ENCODE measurements around the gene PCED1B.
A peak's percentile ranks its signal among the peaks of the same experiment; 100 is the strongest.

PCED1B gene

GRCh38 chr12:47067771-47068431 lies 11.5 kb upstream of the PCED1B start:
- DNase-seq (ENCODE audit: low read depth) = no peak

DNA sequence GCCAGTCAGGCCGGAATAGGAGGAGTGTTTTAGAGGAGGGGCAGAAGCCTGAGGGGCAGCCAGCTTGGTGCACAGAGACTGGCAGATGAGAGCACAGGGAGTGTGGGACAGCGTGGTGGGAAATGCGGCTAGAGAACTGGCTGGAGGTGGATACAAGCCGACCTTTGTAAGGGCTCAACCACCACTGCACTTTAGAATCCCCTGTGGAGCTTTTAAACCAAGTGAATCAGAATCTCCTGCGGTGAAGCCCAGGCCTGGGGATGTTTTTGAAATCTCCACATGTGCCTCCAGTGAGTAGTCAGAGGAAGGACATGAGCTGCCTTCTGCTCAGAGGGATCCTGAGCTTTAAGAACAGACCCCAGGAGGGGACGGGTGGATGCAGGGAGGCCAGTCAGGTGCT lies 10.9 kb upstream of the PCED1B start:
- DNase-seq (ENCODE audit: low read depth) = no peak

DNA sequence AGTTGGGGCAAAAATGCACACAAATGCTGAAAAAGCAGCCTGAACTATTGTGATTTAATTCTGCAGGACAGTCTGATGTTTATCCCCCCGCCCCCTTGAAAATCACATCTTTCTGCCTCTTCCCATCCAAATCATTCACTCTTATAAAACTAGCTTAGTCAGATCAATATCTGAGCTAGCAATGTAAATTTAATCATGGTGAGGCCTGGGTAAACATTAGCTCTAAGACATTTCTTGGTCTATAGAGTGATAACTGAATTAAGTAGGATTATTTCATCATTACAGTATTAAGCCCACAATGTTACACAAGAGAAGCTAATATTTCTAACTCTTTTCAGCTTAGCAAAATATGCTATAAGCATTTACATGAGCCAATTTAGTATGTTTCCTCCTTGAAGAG lies 9.1 kb upstream of the PCED1B start:
- DNase-seq (ENCODE audit: low read depth) = no peak

GRCh38 chr12:47071241-47071852 lies 8.1 kb upstream of the PCED1B start:
- DNase-seq (ENCODE audit: low read depth) = no peak

GRCh38 chr12:47073951-47074350 lies 5.5 kb upstream of the PCED1B start:
- no peak for DNase-seq (ENCODE audit: low read depth)

DNA sequence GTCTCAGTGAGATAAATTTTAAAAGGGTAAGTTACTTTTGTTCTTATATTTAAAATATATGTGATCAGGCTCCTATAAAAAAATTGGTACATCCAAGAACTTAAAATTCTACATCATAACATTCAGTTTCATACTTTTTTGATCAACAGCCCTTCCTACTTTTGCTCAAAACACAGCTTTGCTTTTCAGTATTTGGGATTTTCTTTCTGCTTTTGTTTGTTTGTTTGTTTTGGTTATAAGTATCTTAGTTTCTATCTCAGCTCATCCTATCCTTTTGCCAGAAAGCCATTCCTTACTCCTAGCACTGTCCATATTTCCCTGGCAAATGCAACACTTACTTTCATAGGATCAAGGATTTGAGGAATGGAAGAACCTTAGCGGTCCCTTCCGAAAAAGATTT lies 4.7 kb upstream of the PCED1B start:
- no peak for DNase-seq (ENCODE audit: low read depth)

- DNase-seq (ENCODE audit: low read depth) = no peak
Measured at GRCh38 chr12:47075192-47076084, 4.0 kb upstream of the PCED1B start.

DNA sequence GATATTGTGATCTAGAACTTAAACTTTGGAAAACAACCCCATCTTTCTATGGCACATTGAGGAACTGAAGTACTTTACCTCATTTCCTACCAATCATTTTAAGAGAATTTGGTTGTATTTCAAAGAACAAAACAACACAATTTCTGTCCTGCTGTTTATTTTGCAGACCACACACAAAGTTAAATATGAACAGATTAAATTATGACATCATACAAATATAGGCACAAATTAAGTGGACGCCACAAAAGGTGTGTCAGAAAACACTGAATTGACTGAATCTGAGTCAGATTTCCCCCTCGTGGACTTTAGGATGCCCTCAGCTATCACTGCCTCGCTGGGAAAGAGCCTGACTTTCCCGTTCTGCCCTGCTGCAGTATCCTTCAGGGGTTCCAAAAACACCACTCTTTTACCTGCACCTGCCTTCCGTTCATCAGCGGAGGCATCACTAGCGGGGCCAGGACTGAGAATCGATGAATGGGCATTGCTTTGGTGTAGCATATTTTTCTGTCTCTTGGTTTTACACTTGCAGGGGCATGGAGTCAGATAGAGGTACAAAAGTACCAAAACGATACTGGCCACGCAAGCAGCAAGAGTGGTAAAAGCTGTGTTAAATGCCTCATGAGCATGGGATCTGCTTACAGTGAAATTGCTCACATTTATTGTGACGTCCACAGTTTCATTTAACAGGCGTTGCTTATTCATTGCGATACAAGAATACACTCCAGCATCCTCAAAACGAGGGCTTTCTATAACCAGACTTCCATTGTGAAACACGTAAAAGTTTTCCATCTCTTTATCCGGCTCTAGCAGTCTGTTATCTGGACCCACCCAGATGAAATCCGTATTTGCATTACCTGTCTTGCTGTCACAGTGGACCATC lies 2.0 kb upstream of the PCED1B start:
- DNase-seq (ENCODE audit: low read depth) = no peak

DNA sequence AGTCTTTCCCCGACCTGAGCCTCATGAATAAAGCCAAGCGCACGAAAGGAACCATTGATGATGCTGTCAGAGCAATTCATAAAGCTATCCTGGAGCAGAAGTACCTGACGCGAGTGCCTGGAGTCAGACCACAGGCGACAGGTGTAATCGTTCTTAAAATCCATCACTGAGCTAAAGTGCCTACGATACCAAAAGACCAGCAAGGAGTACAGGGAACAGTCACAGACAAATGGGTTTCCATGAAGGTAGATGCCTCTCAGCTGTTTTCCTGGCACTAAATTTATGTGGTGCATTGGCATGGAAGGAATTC lies 1.4 kb upstream of the PCED1B start:
- no peak for DNase-seq (ENCODE audit: low read depth)

GRCh38 chr12:47078733-47079467 lies 521 bp upstream of the PCED1B start:
- DNase-seq (ENCODE audit: low read depth) = no peak

DNA sequence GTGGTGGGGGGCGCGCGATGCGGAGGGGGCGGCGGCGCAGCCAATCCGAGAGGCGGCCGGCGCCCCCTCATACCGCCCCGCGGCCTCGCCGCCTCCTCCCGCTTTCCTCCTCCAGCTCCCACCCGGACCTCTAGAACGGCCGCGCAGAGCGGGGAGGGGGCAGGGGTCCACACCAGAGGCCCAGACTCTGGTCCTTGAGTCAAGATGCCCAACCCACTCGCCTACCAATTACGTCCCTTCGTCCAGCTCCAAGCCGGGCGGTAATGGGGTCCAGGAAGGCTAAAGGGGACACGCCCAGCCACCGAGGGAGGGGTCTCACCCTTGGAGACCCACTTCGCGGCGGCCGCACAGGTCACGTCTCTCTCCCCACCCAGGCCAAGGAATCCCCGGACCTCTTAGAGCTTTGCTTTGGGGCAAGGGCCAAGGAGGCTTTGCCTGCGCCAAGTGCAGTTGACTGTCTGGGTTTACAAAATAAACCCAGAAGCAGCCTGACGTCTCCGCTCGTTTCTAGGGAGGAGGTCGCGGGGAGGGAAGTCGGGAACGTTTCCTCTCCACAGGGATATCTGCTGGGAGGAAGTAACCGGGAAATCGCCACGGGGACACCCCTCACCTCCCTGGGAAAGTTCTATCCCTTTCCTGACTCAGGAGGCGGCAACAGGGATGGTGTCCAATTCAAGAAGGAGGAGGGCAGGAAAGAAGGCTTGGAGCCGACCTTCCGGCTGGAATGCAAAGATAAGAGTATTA lies 732 bp downstream of the PCED1B start:
- no peak for DNase-seq (ENCODE audit: low read depth)

GRCh38 chr12:47080725-47081502 lies 1.5 kb downstream of the PCED1B start:
- no peak for DNase-seq (ENCODE audit: low read depth)

GRCh38 chr12:47082283-47082682 lies 2.9 kb downstream of the PCED1B start:
- DNase-seq (ENCODE audit: low read depth) = no peak

GRCh38 chr12:47082796-47083621 lies 3.6 kb downstream of the PCED1B start:
- DNase-seq (ENCODE audit: low read depth) = no peak

GRCh38 chr12:47084172-47084571 lies 4.8 kb downstream of the PCED1B start:
- DNase-seq (ENCODE audit: low read depth) = no peak

GRCh38 chr12:47085815-47086252 lies 6.4 kb downstream of the PCED1B start:
- peak; percentile 28 for DNase-seq (ENCODE audit: low read depth)

DNA sequence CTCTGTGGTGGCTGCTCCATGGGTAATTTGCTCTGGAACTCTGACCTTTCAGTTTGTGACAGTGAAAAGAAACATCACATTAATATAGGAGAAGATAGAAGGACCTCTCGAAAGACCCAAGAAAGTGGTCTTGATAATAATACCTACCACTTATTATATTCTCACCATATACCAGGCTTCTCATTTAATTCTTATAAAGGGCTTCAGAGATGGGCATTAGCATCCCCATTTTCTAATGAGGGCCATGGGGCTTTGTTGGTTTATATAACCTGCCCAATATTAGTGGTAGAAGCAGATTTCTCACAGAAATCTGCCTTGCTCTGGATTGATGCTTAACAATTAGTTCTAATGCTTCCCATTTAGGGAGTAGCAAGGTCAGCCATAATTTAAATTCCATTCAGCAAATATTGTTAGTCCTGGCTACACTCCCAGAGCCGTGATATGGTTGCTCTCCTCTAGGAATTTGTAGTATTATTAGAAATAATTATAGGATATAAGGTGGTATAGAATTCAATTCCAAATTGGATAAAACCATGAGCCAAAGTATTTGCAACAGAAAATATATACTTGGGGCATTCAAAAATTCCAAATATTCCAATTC lies 7.8 kb downstream of the PCED1B start:
- DNase-seq (ENCODE audit: low read depth) = no peak
